Measurements from ENCODE around the gene DENND1A.
A peak's percentile ranks its signal among the peaks of the same experiment; 100 is the strongest.

DENND1A gene

DNA sequence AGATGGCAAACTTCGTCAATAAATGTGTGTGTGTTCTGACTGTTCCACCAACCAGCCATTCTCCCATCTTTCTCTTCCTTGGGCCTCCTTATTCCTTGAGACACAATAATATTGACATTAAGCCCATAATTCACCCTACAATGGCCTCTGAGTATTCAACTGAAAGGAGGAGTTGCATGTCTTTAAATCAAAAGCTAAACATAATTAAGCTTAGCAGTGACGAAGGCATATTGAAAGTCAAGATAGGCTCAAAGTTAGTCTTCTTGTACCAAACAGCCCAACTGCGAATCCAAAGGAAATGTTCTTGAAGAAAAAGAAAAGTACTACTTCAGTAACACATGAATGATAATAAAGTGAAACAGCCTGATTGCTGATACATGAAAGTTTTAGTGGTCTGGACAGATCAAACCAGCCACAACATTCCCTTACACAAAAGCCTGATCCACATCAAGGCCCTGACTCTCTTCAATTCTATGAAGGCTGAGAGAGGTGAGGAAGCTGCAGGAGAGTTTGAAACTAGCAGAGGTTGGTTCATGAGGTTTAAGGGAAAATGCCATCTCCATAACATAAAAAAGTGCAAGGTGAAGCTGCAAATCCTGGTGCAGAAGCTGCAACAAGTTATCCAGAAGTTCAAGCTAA, 81.4 kb downstream of the DENND1A start:
- no peak for DNase-seq
- TF ChIP-seq GATA1 (IDR thresholded peaks at IDR 0.05; ENCODE audit: low read depth, low read length): no peak
- TF ChIP-seq POLR2A (IDR thresholded peaks at IDR 0.05; ENCODE audit: low read length): no peak

DNA sequence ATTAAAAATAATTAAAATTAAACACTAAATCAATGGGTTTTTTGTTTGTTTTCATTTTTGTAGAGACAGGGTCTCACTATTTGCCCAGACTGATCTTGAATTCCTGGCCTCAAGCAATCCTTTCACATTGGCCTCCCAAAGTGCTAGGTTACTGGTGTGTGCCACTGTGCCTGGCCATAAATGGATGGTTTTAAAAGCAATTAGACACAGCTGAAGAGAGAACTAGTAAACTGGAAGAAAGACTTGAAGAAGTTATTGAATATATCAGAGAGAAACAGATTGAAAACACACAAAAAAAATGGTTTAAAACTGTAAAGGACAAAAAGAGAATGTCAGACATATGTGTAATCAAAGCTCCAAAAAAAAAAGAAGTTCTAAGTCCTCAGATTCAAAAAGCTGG, 83.0 kb downstream of the DENND1A start:
- TF ChIP-seq POLR2A (IDR thresholded peaks at IDR 0.05; ENCODE audit: low read length) (no peak), GATA1 (IDR thresholded peaks at IDR 0.05; ENCODE audit: low read depth, low read length) (no peak)

DNA sequence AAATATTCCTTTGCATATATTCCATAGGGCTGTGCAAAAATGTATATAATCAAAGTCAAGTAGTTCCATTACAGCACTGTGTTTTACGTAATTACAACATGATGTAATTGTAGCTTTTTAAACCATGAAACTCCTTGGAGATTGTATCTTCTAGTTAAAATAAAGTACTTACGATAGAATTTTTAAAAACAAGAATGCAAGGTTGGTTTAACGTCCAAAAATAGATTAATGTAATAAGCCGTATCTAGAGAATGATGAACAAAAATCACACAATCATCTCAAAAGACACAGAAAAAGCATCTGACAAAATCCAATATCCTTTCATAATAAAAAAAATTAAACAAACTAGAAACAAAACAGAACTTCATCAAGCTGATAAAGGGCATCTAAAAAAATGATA, 86.2 kb downstream of the DENND1A start:
- no peak for DNase-seq
- TF ChIP-seq GATA1 (IDR thresholded peaks at IDR 0.05; ENCODE audit: low read depth, low read length): no peak
- no peak for TF ChIP-seq POLR2A (IDR thresholded peaks at IDR 0.05; ENCODE audit: low read length)

More for the DNA sequence above, 83.0 kb downstream of the DENND1A start:
- no peak for DNase-seq

DNA sequence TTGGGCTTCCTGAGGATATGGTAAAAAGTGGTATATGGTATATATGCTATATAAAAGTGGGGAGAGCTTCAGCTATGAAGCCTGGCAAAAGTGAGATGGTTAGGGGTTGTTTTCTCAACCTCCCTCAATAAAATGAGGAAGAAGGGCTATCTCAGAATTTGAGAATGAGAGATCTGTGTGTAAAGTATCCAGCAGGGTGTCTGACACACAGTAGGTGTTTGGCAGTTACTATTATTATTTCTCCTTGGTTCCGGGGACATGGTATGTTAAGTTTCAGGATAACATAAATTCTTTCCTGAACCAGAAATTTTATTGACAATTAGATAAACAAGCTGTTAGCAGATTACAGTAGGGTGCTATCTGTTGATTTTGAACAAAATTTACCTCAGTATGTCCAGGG, 94.1 kb downstream of the DENND1A start:
- TF ChIP-seq GATA1 (IDR thresholded peaks at IDR 0.05; ENCODE audit: low read depth, low read length) (no peak), POLR2A (IDR thresholded peaks at IDR 0.05; ENCODE audit: low read length) (no peak)
- DNase-seq: no peak

DNA sequence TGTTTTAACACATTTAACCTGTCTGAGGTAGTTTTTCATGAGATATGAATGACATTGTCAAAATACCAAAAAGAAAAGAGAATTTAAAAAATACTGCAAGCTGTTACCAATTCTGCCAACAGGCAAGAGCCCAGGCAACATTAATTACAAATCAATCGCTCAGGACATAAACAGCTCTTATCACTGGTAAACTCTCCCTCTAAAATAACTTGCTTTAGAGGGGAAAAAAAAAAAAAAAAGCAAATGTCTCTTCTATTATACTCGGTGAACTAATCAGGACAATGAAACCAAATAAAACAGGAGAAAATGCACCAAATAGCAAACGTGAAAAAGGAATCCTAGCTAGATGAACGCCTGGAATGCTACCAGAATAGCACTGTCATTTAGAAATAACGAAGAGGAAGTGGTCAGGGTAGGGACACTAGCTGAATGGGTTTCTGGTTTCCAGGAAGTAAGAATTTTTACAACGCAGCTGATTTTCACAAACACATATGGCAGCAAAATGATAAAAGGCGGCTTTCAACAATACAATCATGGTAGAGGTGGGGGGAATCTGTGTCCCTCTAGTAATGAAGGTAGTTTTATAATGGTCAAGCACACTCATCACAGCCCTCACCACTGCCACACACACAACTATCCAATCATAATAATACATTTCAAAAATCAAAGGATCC, 94.9 kb downstream of the DENND1A start:
- TF ChIP-seq GATA1 (IDR thresholded peaks at IDR 0.05; ENCODE audit: low read depth, low read length): no peak
- TF ChIP-seq POLR2A (IDR thresholded peaks at IDR 0.05; ENCODE audit: low read length): no peak
- DNase-seq: peak in 1 of 2 experiments; percentile 7

DNA sequence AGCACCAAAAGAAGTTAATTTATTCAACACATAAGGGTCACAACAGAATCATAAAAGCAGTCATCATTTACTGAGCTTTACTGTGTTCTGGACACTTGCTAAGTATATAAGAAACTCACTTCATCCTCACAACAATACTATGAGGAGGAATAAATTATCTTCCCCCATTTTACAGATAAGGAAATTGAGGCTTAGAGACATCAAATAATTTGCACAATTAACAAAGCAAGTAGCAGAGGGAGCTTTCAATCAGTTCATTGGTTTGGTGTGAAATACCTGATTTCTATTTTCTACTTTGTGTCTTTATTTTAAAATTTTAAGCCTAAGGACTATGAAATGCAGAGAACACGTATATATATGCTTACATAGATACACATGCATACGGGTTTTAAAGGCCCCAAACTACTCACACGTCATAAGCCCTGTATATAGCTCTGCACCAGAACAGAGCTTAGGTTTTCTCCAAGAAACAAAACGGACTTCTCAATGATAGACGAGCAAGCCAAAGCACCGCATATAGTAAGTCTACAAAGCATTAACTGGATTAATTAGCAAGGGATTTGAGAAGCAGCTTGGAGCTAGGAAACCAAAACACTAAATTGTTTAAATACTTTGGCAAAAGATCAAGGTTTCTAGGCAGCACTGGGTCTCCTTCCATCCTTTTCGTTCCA, 95.6 kb downstream of the DENND1A start:
- no peak for DNase-seq
- TF ChIP-seq GATA1 (IDR thresholded peaks at IDR 0.05; ENCODE audit: low read depth, low read length): no peak
- no peak for TF ChIP-seq POLR2A (IDR thresholded peaks at IDR 0.05; ENCODE audit: low read length)

DNA sequence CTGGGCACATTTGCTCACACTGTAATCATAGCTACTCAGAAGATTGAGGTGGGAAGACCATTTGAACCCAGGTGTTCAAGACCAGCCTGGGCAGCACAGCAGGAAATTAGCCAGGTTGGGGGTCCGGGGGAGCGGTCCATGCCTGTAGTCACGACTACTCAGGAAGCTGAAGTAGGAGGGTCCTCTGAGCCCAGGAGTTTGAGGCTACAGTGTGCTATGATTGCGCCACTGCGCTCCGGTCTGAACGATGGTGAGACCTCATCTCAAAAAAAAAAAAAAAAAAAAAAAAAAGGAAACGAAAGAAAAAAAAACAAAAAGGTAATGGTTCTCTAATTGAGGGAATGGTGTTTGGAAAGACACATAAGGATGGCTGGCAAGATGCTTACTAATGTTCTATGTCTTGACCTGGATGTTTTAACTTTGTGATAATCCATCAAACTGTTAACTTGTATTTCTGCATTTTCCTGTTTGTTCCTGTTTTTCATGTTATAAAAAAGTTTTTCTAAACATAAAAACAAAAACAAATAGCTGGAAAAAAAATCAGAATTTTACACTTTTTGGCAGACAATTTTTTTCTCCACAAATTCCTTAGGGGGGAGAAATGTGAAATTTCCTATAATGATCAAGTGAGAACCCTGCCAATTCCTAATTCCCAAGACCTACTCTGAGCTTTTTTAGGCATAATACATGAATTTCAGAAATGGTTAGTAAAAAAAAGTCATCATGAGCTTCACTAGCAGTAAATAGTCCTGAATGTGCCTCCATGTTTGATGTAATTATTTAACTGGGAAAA, 96.9 kb downstream of the DENND1A start:
- TF ChIP-seq GATA1 (IDR thresholded peaks at IDR 0.05; ENCODE audit: low read depth, low read length): no peak
- no peak for DNase-seq

DNA sequence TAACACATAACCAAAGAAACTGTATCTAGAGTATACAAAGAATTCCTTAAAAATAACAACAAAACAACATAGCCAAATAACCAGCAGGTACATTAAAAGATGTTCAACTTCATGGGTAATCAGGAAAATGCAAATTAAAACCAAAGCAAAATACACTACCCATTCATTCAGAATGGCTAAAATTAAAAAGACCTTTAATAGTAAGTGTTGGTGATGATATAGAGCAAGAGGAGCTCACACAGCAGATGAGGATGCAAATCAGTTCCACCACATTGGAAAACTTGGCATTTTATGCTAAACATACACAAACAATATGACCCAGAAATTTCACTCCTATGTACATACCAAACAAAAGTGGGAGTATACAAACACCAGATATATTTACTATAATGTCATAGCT, 97.8 kb downstream of the DENND1A start:
- DNase-seq: no peak
- TF ChIP-seq POLR2A (IDR thresholded peaks at IDR 0.05; ENCODE audit: low read length) (no peak), GATA1 (IDR thresholded peaks at IDR 0.05; ENCODE audit: low read depth, low read length) (no peak)

DNA sequence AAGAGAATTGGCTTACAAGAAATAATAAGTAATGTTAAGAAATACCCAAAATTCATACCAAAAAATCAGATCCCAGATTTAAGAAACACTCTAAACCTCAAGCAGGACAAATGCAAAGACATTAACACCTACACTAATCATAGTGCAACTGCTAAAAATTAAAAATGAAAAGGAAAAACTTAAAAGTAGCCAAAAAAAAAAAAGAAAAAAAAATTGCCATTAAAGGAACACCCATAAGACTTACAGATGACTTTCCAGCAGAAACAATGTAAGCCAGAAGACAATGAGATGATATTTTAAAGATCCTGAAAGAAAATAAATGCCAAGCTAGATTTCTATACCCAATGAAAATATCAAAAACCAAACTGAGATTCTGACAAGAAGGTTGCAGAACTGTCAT, 101.5 kb downstream of the DENND1A start:
- TF ChIP-seq GATA1 (IDR thresholded peaks at IDR 0.05; ENCODE audit: low read depth, low read length) (peak; percentile 11), POLR2A (IDR thresholded peaks at IDR 0.05; ENCODE audit: low read length) (no peak)
- DNase-seq: peak in 1 of 2 experiments; percentile 37

DNA sequence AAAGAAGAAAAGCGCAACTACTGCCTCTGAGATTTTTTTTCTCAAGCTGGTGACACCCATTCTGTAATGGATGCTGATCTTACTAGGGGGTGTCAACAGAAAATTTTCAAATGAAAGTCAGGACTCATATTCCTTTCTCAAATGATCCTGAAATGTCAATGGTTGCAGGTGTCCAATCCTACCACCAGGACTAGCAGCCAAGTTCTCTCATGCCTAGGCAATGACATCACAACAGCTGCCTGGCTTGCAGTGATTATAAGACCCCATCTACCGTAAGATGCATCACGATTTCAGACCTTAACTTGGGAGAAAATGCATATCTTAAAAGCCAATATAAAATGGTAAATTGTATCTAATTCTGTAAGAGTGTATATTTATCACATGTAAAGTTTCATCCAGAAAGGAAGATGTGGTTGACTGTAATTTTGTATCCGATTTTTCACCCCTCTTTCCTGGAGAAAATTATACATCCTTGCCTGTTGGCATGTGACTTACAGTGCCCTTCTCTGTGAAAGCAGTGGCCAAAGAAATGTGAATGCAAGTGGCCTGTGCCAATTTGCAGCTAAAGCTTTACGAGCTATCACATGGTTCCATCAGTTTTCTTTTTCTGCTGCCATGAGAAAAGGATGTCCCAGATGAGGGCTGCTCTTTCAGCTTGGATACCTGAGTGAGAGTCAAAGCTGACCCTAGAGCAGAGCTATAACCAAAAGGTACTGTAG, 104.4 kb downstream of the DENND1A start:
- TF ChIP-seq POLR2A (IDR thresholded peaks at IDR 0.05; ENCODE audit: low read length): no peak
- no peak for TF ChIP-seq GATA1 (IDR thresholded peaks at IDR 0.05; ENCODE audit: low read depth, low read length)
- no peak for DNase-seq

DNA sequence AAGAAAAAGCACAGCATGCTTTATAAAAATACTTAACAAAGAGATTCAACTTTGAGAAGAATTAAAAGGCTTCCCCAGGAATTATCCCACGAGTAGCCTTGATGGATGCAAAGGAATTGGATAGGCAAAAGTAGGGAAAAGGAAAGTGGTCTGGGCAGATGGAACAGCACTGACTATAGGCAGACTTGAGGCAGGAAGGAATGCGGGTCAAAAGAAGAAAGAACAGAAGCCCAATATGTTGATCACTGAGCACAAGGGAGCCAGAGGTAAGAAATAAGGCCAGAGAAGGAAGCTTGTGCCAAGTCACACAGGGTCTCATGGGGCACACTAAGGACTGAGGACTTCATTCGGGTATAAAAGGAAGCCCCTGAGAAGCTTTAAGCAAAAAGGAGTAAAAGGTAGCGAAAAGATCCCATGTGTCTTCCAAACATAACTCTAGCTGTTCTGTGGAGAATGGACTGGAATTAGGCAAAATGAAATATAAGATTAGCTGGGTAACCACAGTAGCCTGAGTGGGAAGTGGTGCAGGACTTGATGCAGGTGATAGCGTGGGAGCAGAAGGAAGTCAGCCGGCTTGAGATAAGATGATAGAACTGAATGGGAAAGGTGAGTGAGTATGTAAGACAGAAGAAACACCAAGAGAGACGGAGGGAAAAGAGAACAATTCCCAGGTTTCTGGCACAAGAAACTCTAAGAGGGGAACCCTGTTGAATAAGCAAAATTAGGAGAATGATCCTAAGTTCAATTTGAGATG, 106.6 kb downstream of the DENND1A start:
- DNase-seq: no peak
- TF ChIP-seq GATA1 (IDR thresholded peaks at IDR 0.05; ENCODE audit: low read depth, low read length) (no peak), POLR2A (IDR thresholded peaks at IDR 0.05; ENCODE audit: low read length) (no peak)

DNA sequence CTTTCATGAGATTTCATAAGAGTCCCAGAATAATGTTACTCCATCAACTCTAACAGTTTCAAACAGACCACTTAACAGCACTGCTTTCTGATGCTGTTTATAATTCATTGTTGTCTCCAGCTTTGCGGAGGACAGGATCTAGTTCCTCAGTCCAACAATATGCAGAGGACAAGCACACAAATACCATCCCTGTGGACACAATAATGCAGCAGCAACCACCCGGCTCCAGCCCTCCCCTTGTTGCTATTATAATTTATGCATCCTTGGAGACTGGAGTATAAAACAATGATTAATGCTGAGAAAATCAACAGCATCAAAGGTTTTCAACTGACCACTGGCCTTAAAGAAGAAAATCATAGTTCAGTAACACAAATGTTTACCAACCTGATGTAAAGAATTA, 108.3 kb downstream of the DENND1A start:
- no peak for TF ChIP-seq GATA1 (IDR thresholded peaks at IDR 0.05; ENCODE audit: low read depth, low read length)
- DNase-seq: no peak

DNA sequence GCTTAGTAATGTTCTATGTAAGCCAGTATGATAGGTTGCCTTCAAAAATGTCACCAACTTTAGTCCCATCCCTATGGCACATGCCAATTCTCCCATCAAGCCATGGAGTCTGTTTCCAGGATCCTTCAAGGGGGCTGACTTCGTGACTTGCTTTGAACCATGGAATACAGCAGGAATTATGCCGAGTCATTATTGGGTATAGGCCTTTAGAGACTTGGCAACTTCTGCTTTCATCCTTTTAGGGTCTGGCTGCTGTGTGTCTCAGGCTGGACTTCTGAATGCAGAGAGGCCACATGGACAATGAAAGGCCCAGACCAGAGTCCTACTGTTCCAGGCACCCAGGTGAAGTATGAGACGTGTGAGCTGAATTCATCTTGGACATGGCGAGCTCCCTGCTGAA, 109.8 kb downstream of the DENND1A start:
- peak in 1 of 2 experiments; percentile 18 for DNase-seq
- no peak for TF ChIP-seq GATA1 (IDR thresholded peaks at IDR 0.05; ENCODE audit: low read depth, low read length)
- TF ChIP-seq POLR2A (IDR thresholded peaks at IDR 0.05; ENCODE audit: low read length): no peak
